Neutrophil (primary cell): Measurements from ENCODE around the gene PTPRG.

Experiments
- H3K27ac ChIP-seq: fragments of 200-600 bp; sonication (generic); 2 replicates; pipeline ENCODE4 v1.5.1; 2016; ENCODE audit warnings: mild to moderate bottlenecking, moderate library complexity
- H3K27me3 ChIP-seq: fragments of 200-600 bp; sonication (generic); 2 replicates; pipeline ENCODE4 v1.6.0; 2016; ENCODE audit warnings: mild to moderate bottlenecking
- H3K36me3 ChIP-seq: fragments of 200-600 bp; sonication (generic); 2 replicates; pipeline ENCODE4 v1.5.1; 2017
- H3K4me1 ChIP-seq, 2 experiments: fragments of 200-600 bp in 1 of 2; sonication (generic) in 1 of 2; 1 replicate in 1 of 2; 2 replicates in 1 of 2; pipeline versions ENCODE4 v1.5.1 to v1.6.1; 2013 to 2016; ENCODE audit warnings: low read depth in 1 of 2, low read length in 1 of 2, mild to moderate bottlenecking in 1 of 2, moderate library complexity in 1 of 2; ENCODE audit not compliant: control insufficient read depth in 1 of 2, insufficient read depth in 1 of 2
- H3K4me3 ChIP-seq, 2 experiments: fragments of 200-600 bp in 1 of 2; sonication (generic) in 1 of 2; 1 replicate in 1 of 2; 2 replicates in 1 of 2; pipeline ENCODE4 v1.5.1; 2013 to 2016; ENCODE audit warnings: low read depth in 1 of 2, low read length in 1 of 2, mild to moderate bottlenecking in 1 of 2, moderate library complexity in 1 of 2
- H3K9me3 ChIP-seq: fragments of 200-600 bp; sonication (generic); 2 replicates; pipeline ENCODE4 v1.5.1; 2016
- TF ChIP-seq, protein P1 (sequence below): fragments of 200-600 bp; sonication (generic); IDR thresholded peaks from 2 replicates; pipeline ENCODE4 v1.5.1; 2016; ENCODE audit warnings: antibody characterized with exemption

The PTPRG gene

DNA sequence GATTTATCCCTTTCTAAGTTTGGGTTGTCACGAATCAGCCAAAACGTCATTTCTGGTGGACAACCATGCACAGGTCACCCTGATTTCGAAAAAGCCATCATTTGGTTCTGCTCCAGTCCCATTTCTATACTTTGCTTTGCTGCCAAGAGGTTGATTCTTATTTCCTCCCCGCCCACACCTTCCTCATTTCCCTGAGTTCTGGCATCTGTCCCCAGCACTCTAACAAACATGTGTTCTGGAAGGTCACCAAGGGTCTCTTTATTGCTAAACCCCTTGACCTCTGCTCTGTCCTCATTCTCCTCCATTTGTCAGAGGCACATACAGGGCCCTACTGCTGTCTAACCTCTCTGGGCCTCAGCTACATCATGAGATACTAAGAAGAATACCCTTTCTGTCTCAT is 36.4 kb upstream of the PTPRG start:
- Histone ChIP-seq H3K36me3 (no peaks in the 10 kb centered on the region), H3K4me1 (no peaks in the 10 kb centered on the region), H3K27me3 (no peaks in the 10 kb centered on the region), H3K9me3 (no peaks in the 10 kb centered on the region), H3K4me3 (no peak overlapping the region), H3K27ac (no peak overlapping the region)
- TF ChIP-seq, protein P1, sequence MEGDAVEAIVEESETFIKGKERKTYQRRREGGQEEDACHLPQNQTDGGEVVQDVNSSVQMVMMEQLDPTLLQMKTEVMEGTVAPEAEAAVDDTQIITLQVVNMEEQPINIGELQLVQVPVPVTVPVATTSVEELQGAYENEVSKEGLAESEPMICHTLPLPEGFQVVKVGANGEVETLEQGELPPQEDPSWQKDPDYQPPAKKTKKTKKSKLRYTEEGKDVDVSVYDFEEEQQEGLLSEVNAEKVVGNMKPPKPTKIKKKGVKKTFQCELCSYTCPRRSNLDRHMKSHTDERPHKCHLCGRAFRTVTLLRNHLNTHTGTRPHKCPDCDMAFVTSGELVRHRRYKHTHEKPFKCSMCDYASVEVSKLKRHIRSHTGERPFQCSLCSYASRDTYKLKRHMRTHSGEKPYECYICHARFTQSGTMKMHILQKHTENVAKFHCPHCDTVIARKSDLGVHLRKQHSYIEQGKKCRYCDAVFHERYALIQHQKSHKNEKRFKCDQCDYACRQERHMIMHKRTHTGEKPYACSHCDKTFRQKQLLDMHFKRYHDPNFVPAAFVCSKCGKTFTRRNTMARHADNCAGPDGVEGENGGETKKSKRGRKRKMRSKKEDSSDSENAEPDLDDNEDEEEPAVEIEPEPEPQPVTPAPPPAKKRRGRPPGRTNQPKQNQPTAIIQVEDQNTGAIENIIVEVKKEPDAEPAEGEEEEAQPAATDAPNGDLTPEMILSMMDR, result no peak

DNA sequence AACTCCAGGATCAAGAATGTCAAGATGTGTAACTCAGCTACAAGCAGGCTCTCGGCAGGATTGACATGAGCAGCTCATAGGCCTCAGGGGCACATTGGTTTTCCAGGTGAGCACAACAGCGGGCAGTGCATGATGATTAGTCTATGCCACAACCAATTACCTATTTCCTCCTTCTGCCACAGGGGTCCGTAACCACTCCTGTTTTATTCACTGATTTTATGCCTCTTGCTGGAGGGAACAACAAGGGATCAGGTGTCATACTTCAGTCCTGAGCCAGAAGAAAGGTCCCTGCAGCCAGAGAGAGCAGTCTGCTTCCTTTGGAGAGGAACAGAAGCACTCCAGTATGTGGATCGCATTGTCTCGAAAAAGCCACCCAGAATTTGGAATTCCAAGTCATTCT is 35.1 kb upstream of the PTPRG start:
- Histone ChIP-seq H3K4me3 (no peak overlapping the region), H3K27ac (no peak overlapping the region), H3K27me3 (no peaks in the 10 kb centered on the region), H3K4me1 (no peaks in the 10 kb centered on the region), H3K36me3 (no peaks in the 10 kb centered on the region), H3K9me3 (no peaks in the 10 kb centered on the region)
- TF ChIP-seq, protein P1, result no peak

DNA sequence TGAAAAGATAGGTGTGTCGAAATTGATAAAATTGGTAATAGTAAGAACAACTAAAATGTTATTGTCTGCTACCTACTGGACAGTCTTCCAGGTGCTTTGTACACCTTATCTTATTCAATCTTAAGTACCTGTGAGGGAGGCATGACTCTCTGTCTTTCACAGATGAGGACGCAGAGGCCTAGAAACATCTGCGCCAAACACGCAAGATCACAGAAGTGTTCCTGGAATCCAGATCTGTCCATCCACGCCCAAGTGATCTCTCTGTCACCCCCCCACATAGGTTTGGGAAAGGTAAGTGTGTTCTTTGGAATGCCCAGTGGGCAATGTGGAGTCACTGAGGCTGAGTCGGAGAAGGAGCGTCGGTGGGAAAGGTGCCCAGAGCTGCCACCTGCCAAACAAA is 34.4 kb upstream of the PTPRG start:
- no peaks in the 10 kb centered on the region for H3K4me1 ChIP-seq
- no peak overlapping the region for H3K4me3 ChIP-seq
- H3K27me3 ChIP-seq, result no peaks in the 10 kb centered on the region
- H3K27ac ChIP-seq, result no peak overlapping the region
- TF ChIP-seq, protein P1, result no peak
- H3K9me3 ChIP-seq, result no peaks in the 10 kb centered on the region
- H3K36me3 ChIP-seq, result no peaks in the 10 kb centered on the region

GRCh38 chr3:61530355-61530754 is 31.0 kb upstream of the PTPRG start:
- Histone ChIP-seq H3K4me1 (no peaks in the 10 kb centered on the region), H3K4me3 (no peak overlapping the region), H3K36me3 (no peaks in the 10 kb centered on the region), H3K9me3 (no peaks in the 10 kb centered on the region), H3K27ac (no peak overlapping the region), H3K27me3 (no peaks in the 10 kb centered on the region)
- TF ChIP-seq, protein P1, result no peak

DNA sequence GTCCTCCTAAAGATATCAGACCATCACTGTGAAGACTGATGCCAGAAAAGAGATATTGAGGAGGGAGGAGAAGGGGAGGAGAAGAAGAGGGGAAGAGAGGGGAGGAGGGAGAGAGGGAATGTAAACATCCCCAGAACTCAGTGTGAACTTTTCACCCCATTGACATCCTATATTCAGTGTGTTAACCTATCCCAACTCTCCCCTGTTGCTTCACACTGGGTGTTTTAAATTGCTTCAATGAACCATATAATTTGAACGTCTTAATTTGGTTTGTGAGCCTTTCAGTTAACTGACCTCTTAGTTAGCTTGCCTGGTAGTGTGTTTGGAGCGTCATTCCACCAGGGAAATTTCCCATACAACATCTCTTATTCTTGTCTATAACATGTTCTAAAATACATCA is 29.8 kb upstream of the PTPRG start:
- TF ChIP-seq, protein P1, result no peak
- no peaks in the 10 kb centered on the region for H3K27me3 ChIP-seq
- no peak overlapping the region for H3K27ac ChIP-seq
- no peak overlapping the region for H3K4me3 ChIP-seq
- H3K36me3 ChIP-seq, result no peaks in the 10 kb centered on the region
- H3K4me1 ChIP-seq, result no peaks in the 10 kb centered on the region
- no peaks in the 10 kb centered on the region for H3K9me3 ChIP-seq
